Measurements from ENCODE around the gene OR2V2.

The OR2V2 gene

GRCh38 chr5:181205761-181206649 is 58.6 kb downstream of the OR2V2 start:
- DNase-seq: no peak

- DNase-seq: no peak
Measured at GRCh38 chr5:181207214-181207959, 60.0 kb downstream of the OR2V2 start.

GRCh38 chr5:181207960-181208253 is 60.5 kb downstream of the OR2V2 start:
- DNase-seq: no peak
